GM12891 (cell line): ENCODE measurements around the gene CDK9.

Experiments
- POLR2A ChIP-seq: IDR thresholded peaks from 2 replicates; pipeline ENCODE4 v1.6.1; 2011; ENCODE audit warnings: low read depth, low read length, control low read depth
- POLR2AphosphoS5 ChIP-seq: IDR thresholded peaks from 2 replicates; pipeline ENCODE4 v1.6.1; 2011; ENCODE audit warnings: low read depth, low read length, control low read depth
- POU2F2 ChIP-seq: IDR thresholded peaks from 2 replicates; pipeline ENCODE4 v1.6.1; 2011; ENCODE audit warnings: low read depth, mild to moderate bottlenecking, control low read depth, low read length, moderate library complexity
- SPI1 ChIP-seq: IDR thresholded peaks from 2 replicates; pipeline ENCODE4 v1.6.1; 2011; ENCODE audit warnings: low read depth, low read length, control low read depth
- TAF1 ChIP-seq: IDR thresholded peaks from 2 replicates; pipeline ENCODE4 v1.6.1; 2011; ENCODE audit warnings: low read depth, low read length, control low read depth

- TF ChIP-seq TAF1 (no peak), POLR2A (no peak), POLR2AphosphoS5 (no peak), SPI1 (no peak; the same call in 1 of the 2 replicates), POU2F2 (no peak)
Measured at GRCh38 chr9:127767410-127767809, 18.4 kb upstream of the CDK9 start.
